Osteoblast (primary cell): ENCODE results near the gene BASP1. TPM values are rescaled to one million over a fixed set of nuclear protein-coding genes. Genes with fewer than 3 reads are reported as not detected.

Source experiments
- DNase-seq: peaks from one replicate; pipeline ENCODE4 v3.0.0; 2011; ENCODE audit warnings: low spot score, mixed read lengths; ENCODE audit not compliant: insufficient read length; ENCODE audit errors: missing footprints
- H2AFZ ChIP-seq: 2 replicates; pipeline ENCODE4 v1.6.0; 2011; ENCODE audit warnings: mild to moderate bottlenecking, low read length
- H3K27ac ChIP-seq: 2 replicates; pipeline ENCODE4 v1.5.1; 2011; ENCODE audit warnings: mild to moderate bottlenecking, low read depth, low read length, moderate library complexity
- H3K27me3 ChIP-seq: 2 replicates; pipeline ENCODE4 v1.6.0; 2012; ENCODE audit warnings: mild to moderate bottlenecking, control low read depth, inconsistent platforms, low read length, moderate library complexity; ENCODE audit not compliant: insufficient read depth
- H3K36me3 ChIP-seq: 2 replicates; pipeline ENCODE4 v1.5.1; 2011; ENCODE audit warnings: mild to moderate bottlenecking, low read length, control low read depth, moderate library complexity; ENCODE audit not compliant: insufficient read depth
- H3K4me1 ChIP-seq: 2 replicates; pipeline ENCODE4 v1.5.1; 2011; ENCODE audit warnings: mild to moderate bottlenecking, low read length, control low read depth, moderate library complexity; ENCODE audit not compliant: insufficient read depth
- H3K4me2 ChIP-seq: 2 replicates; pipeline ENCODE4 v1.6.0; 2011; ENCODE audit warnings: mild to moderate bottlenecking, low read length; ENCODE audit not compliant: insufficient read depth
- H3K4me3 ChIP-seq: fragments of 200-600 bp; sonication (generic); 3 replicates; pipeline ENCODE4 v1.5.1; 2012; ENCODE audit warnings: mild to moderate bottlenecking, low read length, inconsistent platforms; ENCODE audit not compliant: insufficient read depth
- H3K79me2 ChIP-seq: 2 replicates; pipeline ENCODE4 v1.6.0; 2012; ENCODE audit warnings: mild to moderate bottlenecking, low read length, control low read depth, inconsistent platforms; ENCODE audit not compliant: insufficient read depth
- H3K9me3 ChIP-seq: 2 replicates; pipeline ENCODE4 v1.5.1; 2011; ENCODE audit warnings: low read depth, low read length, control low read depth
- H4K20me1 ChIP-seq: 2 replicates; pipeline ENCODE4 v1.6.0; 2012; ENCODE audit warnings: mild to moderate bottlenecking, low read length, control low read depth; ENCODE audit not compliant: insufficient read depth
- total RNA-seq: library from RNA; depleted of rRNA; stranded (reverse); fragments of >200 nt; gene quantifications from 2 replicates; pipeline ENCODE4 v1.2.3, GENCODE V29; 2012
- TF ChIP-seq, protein P1 (sequence below): IDR thresholded peaks from 2 replicates; pipeline ENCODE4 v1.5.1; 2011; ENCODE audit warnings: mild to moderate bottlenecking, low read depth, low read length, moderate library complexity; ENCODE audit errors: extremely low read depth

Gene BASP1
- total RNA-seq, 1 donor = 242 TPM

DNA sequence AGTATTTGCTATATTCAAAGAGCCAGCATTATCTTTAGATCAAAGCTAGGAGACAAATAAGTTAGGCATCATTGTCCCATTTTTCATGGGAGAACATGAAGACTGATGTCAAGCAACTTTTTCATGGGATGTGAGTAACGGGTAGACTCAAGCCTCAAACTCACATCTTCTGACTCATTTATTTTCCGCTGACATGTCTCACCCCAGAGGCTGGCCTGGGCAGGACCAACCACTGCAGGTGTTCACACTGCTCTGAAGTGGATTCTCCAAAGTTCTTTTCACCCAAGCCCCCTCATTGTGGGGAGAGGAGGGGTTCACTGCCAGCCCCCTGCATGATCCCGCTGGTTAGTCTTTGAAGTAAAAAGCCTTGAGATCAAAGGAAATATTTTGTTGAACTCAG is 34.9 kb upstream of the BASP1 start:
- H3K27me3 ChIP-seq = no peaks in the 10 kb centered on the region
- no peak for DNase-seq
- H3K4me1 ChIP-seq = peaks cover 60% of the 10 kb centered on the region
- H3K79me2 ChIP-seq = no peaks in the 10 kb centered on the region
- H3K4me2 ChIP-seq = no peak overlapping the region
- H3K27ac ChIP-seq = peak overlapping the region; percentile 98
- H3K9me3 ChIP-seq = no peaks in the 10 kb centered on the region
- TF ChIP-seq, protein P1, sequence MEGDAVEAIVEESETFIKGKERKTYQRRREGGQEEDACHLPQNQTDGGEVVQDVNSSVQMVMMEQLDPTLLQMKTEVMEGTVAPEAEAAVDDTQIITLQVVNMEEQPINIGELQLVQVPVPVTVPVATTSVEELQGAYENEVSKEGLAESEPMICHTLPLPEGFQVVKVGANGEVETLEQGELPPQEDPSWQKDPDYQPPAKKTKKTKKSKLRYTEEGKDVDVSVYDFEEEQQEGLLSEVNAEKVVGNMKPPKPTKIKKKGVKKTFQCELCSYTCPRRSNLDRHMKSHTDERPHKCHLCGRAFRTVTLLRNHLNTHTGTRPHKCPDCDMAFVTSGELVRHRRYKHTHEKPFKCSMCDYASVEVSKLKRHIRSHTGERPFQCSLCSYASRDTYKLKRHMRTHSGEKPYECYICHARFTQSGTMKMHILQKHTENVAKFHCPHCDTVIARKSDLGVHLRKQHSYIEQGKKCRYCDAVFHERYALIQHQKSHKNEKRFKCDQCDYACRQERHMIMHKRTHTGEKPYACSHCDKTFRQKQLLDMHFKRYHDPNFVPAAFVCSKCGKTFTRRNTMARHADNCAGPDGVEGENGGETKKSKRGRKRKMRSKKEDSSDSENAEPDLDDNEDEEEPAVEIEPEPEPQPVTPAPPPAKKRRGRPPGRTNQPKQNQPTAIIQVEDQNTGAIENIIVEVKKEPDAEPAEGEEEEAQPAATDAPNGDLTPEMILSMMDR = no peak
- no peaks in the 10 kb centered on the region for H4K20me1 ChIP-seq
- H2AFZ ChIP-seq = no peak overlapping the region
- H3K4me3 ChIP-seq = no peak overlapping the region
- H3K36me3 ChIP-seq = no peaks in the 10 kb centered on the region

- no peak for DNase-seq
- Histone ChIP-seq H3K27me3 (no peaks in the 10 kb centered on the region), H3K4me1 (peaks cover 62% of the 10 kb centered on the region), H4K20me1 (no peaks in the 10 kb centered on the region), H3K4me2 (no peak overlapping the region), H3K9me3 (no peaks in the 10 kb centered on the region), H3K4me3 (no peak overlapping the region), H3K27ac (peak overlapping the region; percentile 98), H2AFZ (no peak overlapping the region), H3K79me2 (no peaks in the 10 kb centered on the region), H3K36me3 (no peaks in the 10 kb centered on the region)
- TF ChIP-seq, protein P1 = no peak
These were observed 34.5 kb upstream of the BASP1 start for GRCh38 chr5:17182981-17183380.

DNA sequence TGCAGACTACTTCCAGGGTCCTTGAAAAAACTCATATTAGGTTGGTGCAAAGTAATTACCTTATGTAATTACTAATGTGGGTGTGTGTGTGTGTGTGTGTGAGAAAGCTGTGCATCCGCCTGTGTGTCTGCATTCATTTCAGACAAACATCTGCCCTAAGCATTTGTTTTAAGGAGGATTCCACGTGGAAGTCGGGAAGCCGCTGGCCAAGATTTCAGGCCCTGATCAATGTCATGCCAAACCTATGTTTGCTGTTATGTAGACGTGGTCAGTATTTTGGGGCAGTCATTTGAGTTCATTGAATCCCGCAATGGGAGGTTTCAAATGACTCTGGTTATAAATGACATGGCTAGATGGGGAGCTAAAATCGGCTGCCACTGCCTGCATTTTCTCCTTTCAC is 33.6 kb upstream of the BASP1 start:
- Histone ChIP-seq H3K4me2 (no peak overlapping the region), H3K27me3 (no peaks in the 10 kb centered on the region), H3K4me3 (no peak overlapping the region), H4K20me1 (no peaks in the 10 kb centered on the region), H3K27ac (peak overlapping the region; percentile 98), H3K4me1 (peaks cover 56% of the 10 kb centered on the region), H3K36me3 (no peaks in the 10 kb centered on the region), H3K79me2 (no peaks in the 10 kb centered on the region), H3K9me3 (no peaks in the 10 kb centered on the region), H2AFZ (no peak overlapping the region)
- DNase-seq = no peak
- TF ChIP-seq, protein P1 = no peak

GRCh38 chr5:17184588-17184987 is 32.8 kb upstream of the BASP1 start:
- H3K27me3 ChIP-seq = no peaks in the 10 kb centered on the region
- no peak overlapping the region for H2AFZ ChIP-seq
- H3K79me2 ChIP-seq = no peaks in the 10 kb centered on the region
- DNase-seq = no peak
- peaks cover 57% of the 10 kb centered on the region for H3K4me1 ChIP-seq
- no peak overlapping the region for H3K4me3 ChIP-seq
- H3K27ac ChIP-seq = peak overlapping the region; percentile 98
- TF ChIP-seq, protein P1 = no peak
- H3K9me3 ChIP-seq = no peaks in the 10 kb centered on the region
- no peaks in the 10 kb centered on the region for H3K36me3 ChIP-seq
- H3K4me2 ChIP-seq = no peak overlapping the region
- no peaks in the 10 kb centered on the region for H4K20me1 ChIP-seq
